Spinal cord (tissue), 10 donors: ENCODE results near the gene TGFB2. TPM values are rescaled to one million over a fixed set of nuclear protein-coding genes. Genes with fewer than 3 reads are reported as not detected.
"Not testable (repeated sequence)": the region's sequence is repeated elsewhere in the genome, so short reads cannot be mapped to it uniquely, and the experiment has no call there.

ENCODE experiments used
- DNase-seq, 6 donors: peaks; one replicate each; pipeline versions ENCODE4 v3.0.0 to v3.0.0-alpha.2; 2013 to 2015; ENCODE audit warnings: low spot score in 6 of 6, low read depth in 4 of 6
- H3K27ac ChIP-seq: one replicate; pipeline ENCODE4 v1.5.1; 2013; ENCODE audit warnings: low read depth, low read length, control low read depth
- H3K27me3 ChIP-seq: one replicate; pipeline ENCODE4 v1.6.1; 2013; ENCODE audit warnings: low read length; ENCODE audit not compliant: control insufficient read depth, insufficient read depth
- H3K36me3 ChIP-seq: one replicate; pipeline ENCODE4 v1.6.1; 2013; ENCODE audit warnings: low read length; ENCODE audit not compliant: control insufficient read depth, insufficient read depth
- H3K4me1 ChIP-seq: one replicate; pipeline ENCODE4 v1.6.1; 2013; ENCODE audit warnings: low read length; ENCODE audit not compliant: control insufficient read depth, insufficient read depth
- H3K4me3 ChIP-seq: one replicate; pipeline ENCODE4 v1.5.1; 2013; ENCODE audit warnings: low read depth, low read length, control low read depth
- H3K9me3 ChIP-seq: one replicate; pipeline ENCODE4 v1.6.1; 2013; ENCODE audit warnings: low read length; ENCODE audit not compliant: control insufficient read depth, insufficient read depth
- WGBS: methylation state at CpG from one replicate; pipeline ENCODE4 v1.1.5; 2013; ENCODE audit warnings: missing lambda C conversion rate; ENCODE audit not compliant: insufficient coverage; 5-methylcytosine and 5-hydroxymethylcytosine counted together
- polyA plus RNA-seq, 2 donors: library from polyadenylated mRNA; unstranded; fragments of 120-200 nt; gene quantifications; one replicate each; pipeline ENCODE4 v1.2.1, GENCODE V29; 2013; ENCODE audit not compliant: insufficient read length in 2 of 2
- total RNA-seq, 2 donors: library from RNA; depleted of rRNA in 1 of 2; stranded (reverse); fragments of 120-200 nt in 1 of 2; fragments of >200 nt in 1 of 2; gene quantifications; one replicate each; pipeline versions ENCODE4 v1.2.3 to v1.2.4, GENCODE V29; 2013 to 2014
- donor health status: healthy.

Gene TGFB2
- total and polyA plus RNA-seq, 4 donors, result 30.7 to 44.1 (median 35.3) TPM

DNA sequence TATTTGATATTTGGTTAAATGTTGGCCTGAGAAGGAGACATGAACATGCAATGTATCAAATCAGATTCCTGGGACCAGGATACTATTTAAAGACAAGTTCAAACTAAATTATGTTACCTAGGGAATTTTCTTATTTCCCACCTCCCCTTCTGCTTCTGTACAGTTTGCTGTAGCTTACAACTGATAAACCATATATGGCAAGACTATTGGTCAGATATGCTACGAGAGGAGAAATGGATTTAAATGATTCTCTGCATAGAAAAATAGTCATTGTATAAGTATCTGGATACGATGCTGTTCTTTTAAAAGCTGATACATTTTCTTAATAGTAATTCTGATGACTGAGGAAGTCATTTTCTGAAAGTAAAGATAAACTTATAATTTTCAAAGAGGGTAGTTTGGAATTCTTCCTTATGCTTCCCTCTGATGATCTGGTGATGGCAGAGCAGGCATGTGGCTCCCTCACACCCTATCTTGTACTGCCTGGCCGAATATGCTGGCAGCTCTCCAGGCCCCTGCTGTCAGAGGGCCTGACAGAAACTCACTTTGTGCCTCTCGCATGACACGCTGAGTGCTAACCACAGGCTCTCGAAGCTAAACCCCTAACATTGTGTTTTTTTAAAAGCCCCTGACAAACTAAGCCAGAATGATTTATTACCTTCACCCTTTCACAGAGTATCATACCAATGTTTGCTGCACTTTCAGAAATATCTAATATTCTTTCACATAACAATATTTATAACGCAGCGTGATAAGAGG lies 40.7 kb upstream of the TGFB2 start:
- Histone ChIP-seq H3K4me3 (no peak overlapping the region), H3K27me3 (no peaks in the 10 kb centered on the region), H3K4me1 (peaks cover 4% of the 10 kb centered on the region), H3K36me3 (peaks cover 5% of the 10 kb centered on the region), H3K9me3 (no peaks in the 10 kb centered on the region), H3K27ac (no peak overlapping the region)
- WGBS, result 18% methylated on average over 4 of the region's 8 CpGs
- DNase-seq, result peak in 4 of 6 donors; percentile 4 to 66 (median 36)

DNA sequence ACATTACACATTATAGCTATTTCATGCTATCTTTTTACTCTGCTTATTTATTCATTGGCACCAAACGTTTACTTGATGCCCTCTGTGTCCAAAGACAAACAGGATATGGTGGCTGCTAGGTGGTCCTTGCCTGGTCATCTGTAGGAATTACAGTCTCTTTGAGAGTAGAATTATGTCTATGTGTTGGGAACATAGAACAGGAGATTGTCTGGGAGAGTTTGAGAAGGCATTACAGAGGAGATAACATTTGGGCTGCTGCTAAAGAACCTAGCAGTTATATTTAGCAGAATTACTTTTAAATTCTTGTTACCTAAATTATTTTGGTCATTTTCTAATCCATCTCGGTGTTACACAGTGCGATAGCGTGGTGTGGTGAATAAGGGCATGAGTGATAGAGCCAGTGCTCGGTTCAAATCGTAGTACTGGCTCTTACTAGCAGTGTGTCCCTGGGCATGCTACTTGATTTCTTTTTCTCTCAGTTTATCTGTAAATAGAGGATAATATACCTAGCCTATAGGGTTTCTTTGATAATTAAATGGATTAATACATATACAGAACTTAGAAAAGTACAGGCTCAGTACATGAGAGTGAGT lies 39.6 kb upstream of the TGFB2 start:
- WGBS, result no CpG with 5 or more reads among the region's 6 CpGs

DNA sequence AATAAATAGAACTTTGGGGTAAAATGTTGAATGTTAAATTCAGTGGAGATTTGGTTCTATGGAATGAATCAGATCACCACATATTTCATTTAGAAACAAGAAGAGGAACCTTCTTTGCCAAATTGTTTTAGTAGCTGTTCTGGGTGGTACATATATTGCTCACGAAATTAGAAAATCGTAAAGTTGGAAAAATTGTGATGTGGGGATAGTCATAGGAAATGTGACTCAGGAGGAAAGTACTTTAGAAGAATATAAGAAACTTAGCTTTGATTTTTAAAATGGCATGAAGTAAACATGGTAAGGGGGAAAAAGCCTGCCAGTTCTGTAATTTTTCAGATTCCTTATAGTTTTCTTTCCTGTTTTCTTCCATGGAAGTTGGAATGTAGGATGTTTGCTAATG lies 32.6 kb upstream of the TGFB2 start:
- no peaks in the 10 kb centered on the region for H3K9me3 ChIP-seq
- H3K27ac ChIP-seq, result no peak overlapping the region
- H3K36me3 ChIP-seq, result peaks cover 5% of the 10 kb centered on the region
- no peaks in the 10 kb centered on the region for H3K4me1 ChIP-seq
- no peak for DNase-seq
- H3K27me3 ChIP-seq, result no peaks in the 10 kb centered on the region
- H3K4me3 ChIP-seq, result no peak overlapping the region
- WGBS, result 100% methylated on average over 2 of the region's 2 CpGs

More for the DNA sequence above, 39.6 kb upstream of the TGFB2 start:
- no peak overlapping the region for H3K4me3 ChIP-seq
- no peaks in the 10 kb centered on the region for H3K9me3 ChIP-seq
- peaks cover 4% of the 10 kb centered on the region for H3K4me1 ChIP-seq
- H3K36me3 ChIP-seq, result peaks cover 5% of the 10 kb centered on the region
- H3K27me3 ChIP-seq, result no peaks in the 10 kb centered on the region
- DNase-seq, result no peak
- no peak overlapping the region for H3K27ac ChIP-seq

DNA sequence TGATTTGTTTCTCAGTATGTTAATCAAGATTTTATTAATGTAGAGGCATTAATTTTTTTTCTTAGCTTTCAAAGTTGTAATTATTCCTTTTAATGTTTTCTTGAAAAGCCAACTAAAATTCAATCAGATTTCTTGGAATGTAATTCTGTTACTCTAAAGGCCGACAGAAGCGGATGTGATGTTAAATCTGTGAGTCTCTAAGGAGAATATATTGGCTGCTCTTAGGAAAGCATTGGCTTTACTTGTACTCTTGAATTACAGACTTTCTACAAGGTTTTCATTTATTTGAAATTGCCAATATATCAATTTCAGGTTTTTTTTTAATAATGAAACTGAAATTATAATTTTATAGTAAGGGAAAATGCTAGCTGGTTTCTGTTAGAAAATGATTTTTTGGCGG lies 30.8 kb upstream of the TGFB2 start:
- H3K4me3 ChIP-seq, result no peak overlapping the region
- H3K27ac ChIP-seq, result no peak overlapping the region
- H3K9me3 ChIP-seq, result no peaks in the 10 kb centered on the region
- DNase-seq, result no peak
- no peaks in the 10 kb centered on the region for H3K4me1 ChIP-seq
- H3K36me3 ChIP-seq, result no peaks in the 10 kb centered on the region
- no peaks in the 10 kb centered on the region for H3K27me3 ChIP-seq
- 93% methylated on average over 3 of the region's 3 CpGs for WGBS

DNA sequence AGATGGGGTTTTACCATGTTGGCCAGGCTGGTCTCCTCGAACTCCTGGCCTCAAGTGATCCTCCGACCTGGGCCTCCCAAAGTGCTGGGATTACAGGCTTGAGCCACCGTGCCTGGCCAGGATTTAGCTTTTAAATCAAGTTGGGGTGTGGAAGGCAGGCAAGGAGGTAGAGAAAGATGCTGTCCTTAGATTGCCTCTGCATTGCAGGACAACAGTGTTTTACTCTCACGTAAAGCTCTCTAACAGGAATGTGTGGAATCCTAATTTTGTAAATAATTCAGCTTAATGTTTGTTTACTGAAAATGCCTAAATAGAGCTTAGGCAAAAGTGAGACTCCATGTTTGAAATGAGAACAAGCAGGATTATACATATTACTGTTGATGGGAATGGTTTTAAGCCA lies 29.5 kb upstream of the TGFB2 start:
- no peaks in the 10 kb centered on the region for H3K27me3 ChIP-seq
- no peaks in the 10 kb centered on the region for H3K36me3 ChIP-seq
- no peaks in the 10 kb centered on the region for H3K9me3 ChIP-seq
- no peak for DNase-seq
- H3K27ac ChIP-seq, result no peak overlapping the region
- no peak overlapping the region for H3K4me3 ChIP-seq
- WGBS, result 94% methylated on average over 4 of the region's 4 CpGs
- H3K4me1 ChIP-seq, result no peaks in the 10 kb centered on the region

DNA sequence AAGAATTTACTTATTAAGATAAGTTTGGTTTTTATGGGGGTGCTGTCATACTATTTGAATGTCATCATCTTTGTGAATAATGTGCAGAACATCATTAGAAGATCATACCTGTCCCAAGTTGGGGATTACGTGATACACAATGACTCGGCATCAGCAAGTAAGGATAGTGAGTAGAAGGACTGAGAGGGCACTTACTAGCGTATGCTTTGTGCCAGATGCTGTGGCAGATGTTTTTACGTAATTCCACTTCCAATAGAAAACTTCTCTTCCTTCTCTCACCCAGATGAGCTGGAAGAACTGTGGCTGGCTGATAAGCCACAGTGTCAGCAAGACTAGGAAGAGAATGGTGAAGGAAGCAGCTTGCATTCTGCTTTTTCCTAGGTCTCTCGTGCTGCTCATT lies 28.1 kb upstream of the TGFB2 start:
- Histone ChIP-seq H3K27ac (no peak overlapping the region), H3K36me3 (no peaks in the 10 kb centered on the region), H3K9me3 (no peaks in the 10 kb centered on the region), H3K4me3 (no peak overlapping the region), H3K4me1 (no peaks in the 10 kb centered on the region), H3K27me3 (no peaks in the 10 kb centered on the region)
- peak in 1 of 6 donors; percentile 22 for DNase-seq
- WGBS, result no CpG with 5 or more reads among the region's 5 CpGs

DNA sequence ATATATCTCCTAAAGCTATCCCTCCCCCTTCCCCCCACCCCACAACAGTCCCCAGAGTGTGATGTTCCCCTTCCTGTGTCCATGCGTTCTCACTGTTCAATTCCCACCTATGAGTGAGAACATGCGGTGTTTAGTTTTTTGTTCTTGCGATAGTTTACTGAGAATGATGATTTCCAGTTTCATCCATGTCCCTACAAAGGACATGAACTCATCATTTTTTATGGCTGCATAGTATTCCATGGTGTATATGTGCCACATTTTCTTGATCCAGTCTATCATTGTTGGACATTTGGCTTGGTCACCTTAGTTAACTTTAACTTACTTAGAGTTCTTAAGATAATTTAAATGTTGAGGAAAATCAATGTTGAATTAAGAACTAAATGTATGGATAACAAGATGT lies 25.0 kb upstream of the TGFB2 start:
- not testable (repeated sequence) for H3K27me3 ChIP-seq, H3K4me1 ChIP-seq, H3K4me3 ChIP-seq, H3K27ac ChIP-seq, DNase-seq, H3K9me3 ChIP-seq
- peaks cover 20% of the 10 kb centered on the region for H3K36me3 ChIP-seq
- WGBS, result no CpG with 5 or more reads among the region's 3 CpGs

DNA sequence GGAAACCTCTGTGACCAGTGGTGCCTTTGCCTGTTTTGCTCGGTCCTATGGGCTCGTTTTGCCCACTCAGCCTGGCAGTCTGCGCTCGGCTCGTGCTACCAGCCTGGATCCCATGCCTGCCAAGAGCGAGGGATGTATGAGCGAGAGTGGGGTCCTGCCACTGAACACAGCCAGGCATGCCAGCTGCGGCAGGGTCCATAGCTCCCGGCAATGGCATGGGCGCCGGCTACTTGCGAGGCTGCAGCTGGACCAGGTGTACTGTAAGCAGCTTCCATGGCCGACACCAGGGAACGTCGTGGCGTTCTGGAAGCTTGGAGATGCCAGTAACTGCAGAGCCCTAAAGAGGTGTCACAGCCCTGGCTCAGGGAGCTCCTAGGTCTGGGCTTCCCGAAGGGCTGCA lies 22.4 kb upstream of the TGFB2 start:
- Histone ChIP-seq H3K27ac (no peak overlapping the region), H3K4me3 (no peak overlapping the region), H3K9me3 (no peaks in the 10 kb centered on the region), H3K36me3 (peaks cover 20% of the 10 kb centered on the region), H3K4me1 (no peaks in the 10 kb centered on the region), H3K27me3 (no peaks in the 10 kb centered on the region)
- no peak for DNase-seq
- 97% methylated on average over 17 of the region's 17 CpGs for WGBS

DNA sequence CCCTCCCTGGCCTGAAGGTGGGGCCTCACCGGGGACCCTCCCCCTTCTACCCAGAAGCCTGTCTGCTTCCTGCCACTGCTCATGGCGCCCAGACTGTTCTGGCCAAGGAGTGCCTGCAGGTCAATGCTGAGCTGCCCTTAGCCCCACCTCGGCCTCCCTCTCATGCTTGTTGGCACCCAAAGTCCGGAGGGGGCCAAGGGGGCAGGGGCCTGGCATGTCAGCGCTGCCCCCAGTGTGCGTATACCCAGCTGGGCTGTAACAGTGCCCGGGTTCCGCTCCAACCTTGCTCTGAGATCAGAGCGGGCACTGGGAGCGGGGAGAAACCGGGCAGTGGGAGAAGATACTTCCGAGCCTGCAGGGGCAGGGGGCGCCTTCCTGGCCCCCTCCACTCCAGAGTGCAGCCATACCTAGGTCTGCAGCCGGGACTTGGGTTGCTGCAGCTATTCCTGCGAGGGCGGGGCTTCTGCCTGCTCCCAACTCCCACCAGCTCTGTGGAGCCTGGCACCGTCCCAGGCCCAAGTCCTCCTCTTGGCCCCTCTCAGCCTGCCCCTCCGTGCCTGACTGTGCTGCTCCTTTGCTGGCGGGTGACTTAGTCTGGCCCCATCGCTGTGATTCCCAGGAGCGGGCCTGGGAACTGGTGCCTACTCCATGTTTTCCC lies 21.4 kb upstream of the TGFB2 start:
- H3K4me3 ChIP-seq, result no peak overlapping the region
- H3K27me3 ChIP-seq, result no peaks in the 10 kb centered on the region
- 98% methylated on average over 21 of the region's 21 CpGs for WGBS
- peaks cover 20% of the 10 kb centered on the region for H3K36me3 ChIP-seq
- H3K4me1 ChIP-seq, result no peaks in the 10 kb centered on the region
- H3K9me3 ChIP-seq, result no peaks in the 10 kb centered on the region
- DNase-seq, result no peak
- no peak overlapping the region for H3K27ac ChIP-seq

DNA sequence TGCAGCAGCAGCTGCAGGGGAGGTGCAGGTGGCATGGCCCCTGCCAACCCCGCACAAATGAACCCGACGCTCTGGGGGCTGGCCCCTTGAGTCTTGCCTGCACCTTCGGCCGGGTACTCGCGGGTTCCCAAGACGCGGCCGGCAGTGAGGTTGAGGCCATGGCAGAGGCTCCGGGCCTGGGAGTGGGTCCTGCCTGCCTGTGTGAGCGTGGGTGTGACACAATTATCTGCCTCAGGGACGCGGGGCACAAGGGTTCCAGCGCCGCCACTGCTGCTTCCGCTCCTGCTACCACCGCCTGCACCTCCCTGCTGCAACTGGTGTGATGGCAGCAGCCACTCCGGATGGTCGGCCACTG lies 20.9 kb upstream of the TGFB2 start:
- no peaks in the 10 kb centered on the region for H3K27me3 ChIP-seq
- no peak for DNase-seq
- 99% methylated on average over 18 of the region's 20 CpGs for WGBS
- H3K4me3 ChIP-seq, result no peak overlapping the region
- peaks cover 20% of the 10 kb centered on the region for H3K36me3 ChIP-seq
- H3K9me3 ChIP-seq, result no peaks in the 10 kb centered on the region
- no peaks in the 10 kb centered on the region for H3K4me1 ChIP-seq
- no peak overlapping the region for H3K27ac ChIP-seq
